GM19099 (cell line): ENCODE data around the gene MICAL2.

Experiments used
- POLR2A ChIP-seq: IDR thresholded peaks from 3 replicates; pipeline ENCODE4 v1.6.1; 2011; ENCODE audit warnings: low read depth; ENCODE audit not compliant: insufficient read length; ENCODE audit errors: extremely low read depth

Gene MICAL2

DNA sequence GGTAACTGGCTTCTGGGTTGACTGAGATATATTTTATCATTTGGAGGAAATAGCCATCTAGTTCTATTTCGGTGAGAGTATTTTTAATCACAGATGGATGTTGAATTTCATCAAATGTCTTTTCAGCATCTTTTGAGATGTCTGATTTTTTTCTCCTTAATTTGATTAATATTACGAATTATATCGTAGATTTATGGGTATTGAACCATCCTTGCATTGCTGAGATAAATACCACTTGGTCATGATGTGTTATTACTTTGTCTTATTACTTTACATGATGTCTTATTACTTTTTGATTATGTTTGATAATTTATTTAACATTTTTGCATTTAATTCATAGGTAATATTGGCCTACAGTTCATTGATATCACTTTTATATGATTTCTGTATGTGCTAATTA is 188.2 kb downstream of the MICAL2 start:
- TF ChIP-seq POLR2A = no peak

DNA sequence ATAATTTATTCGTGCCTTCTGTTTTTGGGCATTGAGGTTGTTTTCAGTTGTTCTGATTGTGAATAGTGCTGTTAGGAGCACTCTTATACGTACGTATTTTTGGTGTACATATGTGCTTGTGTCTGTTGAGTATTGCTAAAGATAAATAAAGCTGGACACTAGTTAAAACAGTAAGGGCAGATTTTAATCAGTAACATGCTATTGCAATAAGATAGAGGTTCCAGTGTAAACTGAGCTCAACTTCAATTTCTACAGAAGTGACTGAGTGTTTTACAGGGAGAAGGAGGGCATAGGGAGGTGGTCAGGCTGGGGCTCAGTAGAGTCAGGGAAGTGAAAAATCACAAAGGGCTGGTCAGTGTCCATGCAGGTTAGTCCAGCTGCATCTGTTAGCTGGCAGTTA is 191.0 kb downstream of the MICAL2 start:
- TF ChIP-seq POLR2A = no peak

DNA sequence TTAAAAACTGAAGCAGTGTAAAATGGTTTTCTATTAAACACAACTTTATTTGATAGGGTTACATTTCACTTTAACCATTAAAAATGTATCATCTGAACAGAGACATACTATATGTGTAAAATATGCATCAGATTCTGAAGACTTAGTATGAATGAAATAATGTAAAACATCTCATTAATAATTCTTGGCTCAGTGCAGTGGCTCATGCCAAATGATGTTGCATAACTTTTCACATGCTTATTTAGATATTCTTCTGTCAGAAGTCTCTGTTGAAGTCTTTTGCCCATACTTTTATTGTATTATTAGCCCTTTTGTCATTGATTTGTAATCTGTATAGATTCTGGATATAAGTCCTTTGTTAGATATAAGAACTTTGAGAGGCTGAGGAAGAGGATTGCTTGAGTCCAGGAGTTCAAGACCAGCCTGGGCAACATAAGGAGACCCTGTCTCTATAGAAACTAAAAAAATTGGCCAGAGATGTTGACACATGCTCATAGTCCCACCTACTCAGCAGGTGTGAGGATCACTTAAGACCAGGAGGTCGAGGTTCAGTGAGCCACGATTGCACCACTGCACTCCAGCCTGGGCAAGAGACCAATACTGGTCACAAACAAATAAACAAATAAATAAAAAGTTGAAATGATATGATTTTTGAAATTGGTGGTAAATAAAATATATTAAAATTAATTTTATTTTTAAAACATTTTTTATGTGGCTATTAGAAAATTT is 193.2 kb downstream of the MICAL2 start:
- TF ChIP-seq POLR2A = no peak

GRCh38 chr11:12306830-12307229 is 196.4 kb downstream of the MICAL2 start:
- no peak for TF ChIP-seq POLR2A

- no peak for TF ChIP-seq POLR2A
These were observed 201.7 kb downstream of the MICAL2 start for GRCh38 chr11:12312132-12312531.
